Measurements from ENCODE around the gene EFCAB9.
"Not testable (repeated sequence)": the region's sequence is repeated elsewhere in the genome, so short reads cannot be mapped to it uniquely, and the experiment has no call there.

Gene EFCAB9

DNA sequence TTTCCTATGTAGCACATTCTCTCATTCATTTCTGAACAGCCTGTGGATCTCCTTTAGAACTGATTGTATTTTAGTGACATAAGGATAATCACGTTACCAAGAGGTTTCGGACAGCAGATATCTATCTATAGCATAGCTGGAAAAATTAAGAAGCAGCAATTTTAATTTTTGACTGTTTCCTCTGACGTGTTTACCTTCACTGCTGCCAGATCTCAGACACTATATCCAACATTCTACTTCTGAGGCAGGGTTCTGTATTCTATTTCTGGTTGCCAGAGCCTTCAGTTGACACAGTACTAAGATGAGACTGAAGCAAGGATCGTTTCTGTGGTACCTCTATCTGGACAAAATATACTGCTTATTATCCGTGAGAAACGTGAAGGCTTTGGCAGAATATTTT, at the start of gene EFCAB9:
Gene EFCAB9 (plus strand): TSS at position 301 of the 400 bp plus-strand sequence. CDS start 1 bp downstream, at position 302.
- DNase-seq: no peak

DNA sequence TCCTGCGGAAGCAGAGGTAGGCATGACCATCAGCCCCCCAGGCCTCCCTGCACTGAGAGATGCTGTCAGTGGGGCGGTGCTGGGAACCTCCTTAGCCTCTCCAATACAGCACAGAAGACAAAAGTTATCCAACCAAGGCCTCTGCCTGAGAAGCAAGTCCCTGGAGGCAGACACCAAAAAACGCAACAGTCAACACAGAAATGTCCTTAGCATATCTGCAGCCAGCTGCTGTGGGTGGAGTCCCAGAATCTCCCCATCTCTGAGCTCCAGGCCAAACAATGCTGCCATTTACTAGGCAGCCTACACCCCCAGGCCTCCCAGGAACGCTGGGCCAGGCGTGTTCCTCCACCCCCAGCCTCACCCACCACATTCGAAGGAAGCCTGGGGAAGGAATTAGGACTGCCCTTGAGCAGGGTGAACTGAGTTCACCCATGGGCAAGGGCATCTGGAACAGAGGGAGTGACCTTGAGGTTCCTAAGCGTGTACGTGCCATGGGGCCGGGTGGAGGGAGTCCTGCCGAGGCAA, 49.6 kb upstream of the EFCAB9 start:
- DNase-seq: no peak

DNA sequence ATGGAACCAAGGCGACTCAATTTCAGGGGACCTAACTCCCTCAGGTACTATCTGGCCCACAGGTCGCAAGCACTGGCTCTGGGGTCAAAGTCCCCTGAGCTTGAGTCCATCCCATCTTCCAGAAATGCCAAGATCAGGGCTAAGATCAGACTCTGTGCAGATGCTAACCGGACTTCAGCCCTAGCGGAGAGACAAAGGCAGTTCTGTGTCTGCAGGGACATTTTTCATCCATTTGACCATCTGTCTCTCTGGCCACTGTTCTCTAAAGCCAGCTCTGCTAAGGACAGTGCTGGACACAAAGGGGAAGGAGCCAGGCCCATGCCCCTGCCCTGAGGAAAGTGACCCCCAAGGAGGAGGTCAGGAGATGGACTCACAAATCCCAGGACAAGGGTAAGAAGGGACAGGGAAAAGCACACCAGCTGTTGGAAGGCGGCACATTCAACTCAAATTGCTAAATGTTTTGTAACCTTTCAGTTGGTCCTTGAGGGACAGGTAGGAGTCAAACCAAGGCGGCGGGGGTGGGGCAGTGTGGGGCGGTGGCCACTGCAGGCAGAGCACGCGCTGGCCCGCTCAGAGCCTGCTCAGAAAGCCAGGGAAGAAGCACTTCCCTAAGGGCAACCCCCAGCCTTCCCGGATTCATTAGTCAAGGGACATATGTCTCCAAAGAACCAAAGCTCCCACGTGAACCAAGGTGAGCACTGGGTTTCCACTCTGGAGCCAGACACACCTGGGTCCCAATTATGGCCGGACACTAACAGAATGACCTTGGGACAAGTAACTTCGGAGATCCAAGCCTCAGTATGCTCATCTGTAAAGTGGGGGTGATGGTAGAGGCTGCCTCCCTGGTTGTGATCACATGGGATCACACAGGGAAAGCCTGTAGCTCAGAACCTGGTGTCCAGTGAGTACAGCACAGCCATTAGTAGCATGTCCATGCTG, 48.8 kb upstream of the EFCAB9 start:
- DNase-seq: no peak

DNA sequence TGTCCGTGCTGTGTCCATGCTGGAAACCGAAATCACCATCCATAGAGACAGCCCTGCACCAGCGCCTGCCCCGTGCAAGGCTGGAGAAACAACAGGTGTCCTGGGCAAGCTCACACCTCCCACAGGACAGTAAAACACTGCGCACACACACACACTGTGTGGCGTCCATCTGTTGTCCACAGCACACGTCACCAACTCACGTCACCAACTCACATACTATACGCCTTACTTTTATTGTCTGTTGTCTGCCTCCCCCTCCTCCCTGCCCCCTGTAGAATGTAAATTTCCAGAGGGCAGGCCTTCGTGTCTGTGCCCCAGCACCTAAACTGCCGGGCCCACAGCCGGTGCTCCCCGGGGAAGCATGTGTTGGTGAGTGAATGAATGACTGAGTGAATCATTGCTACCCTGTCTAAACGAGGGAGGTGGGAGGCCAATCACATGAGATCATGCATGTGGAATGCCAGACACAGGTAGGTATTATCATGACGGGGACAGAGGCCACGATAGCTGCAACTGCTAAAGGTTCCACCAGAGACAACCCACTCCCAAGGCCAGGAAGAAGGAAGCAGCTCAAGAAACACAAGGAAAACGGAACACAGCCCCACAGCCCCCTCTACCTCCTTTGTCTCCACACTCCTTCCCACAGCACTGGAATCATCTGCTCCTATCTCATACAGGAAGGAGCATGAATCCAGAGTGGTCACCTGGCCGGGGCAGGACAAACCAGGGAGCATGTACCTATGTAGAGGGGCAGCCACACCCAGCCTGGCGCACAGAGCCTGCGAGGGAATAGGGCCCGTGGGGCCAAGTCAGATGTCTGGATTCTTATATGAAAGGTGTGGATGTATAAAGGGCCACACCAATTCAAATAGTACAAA, 47.9 kb upstream of the EFCAB9 start:
- DNase-seq: no peak

DNA sequence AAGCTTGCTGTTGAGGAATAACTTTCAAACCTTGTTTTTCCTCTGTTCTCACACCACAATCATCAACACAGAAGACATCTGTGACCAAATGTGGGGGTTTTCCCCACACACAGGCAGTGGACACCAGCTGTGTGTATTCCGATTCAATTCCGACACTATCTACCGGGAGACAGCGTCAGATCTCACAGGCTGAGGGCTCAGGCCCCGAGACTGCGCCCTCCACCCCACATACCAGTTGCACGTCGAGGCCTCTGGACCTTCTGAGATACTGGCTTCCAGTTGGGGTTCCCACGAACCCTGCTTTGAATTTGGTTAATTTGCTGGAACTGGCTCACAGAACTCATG, 47.3 kb upstream of the EFCAB9 start:
- no peak for DNase-seq

DNA sequence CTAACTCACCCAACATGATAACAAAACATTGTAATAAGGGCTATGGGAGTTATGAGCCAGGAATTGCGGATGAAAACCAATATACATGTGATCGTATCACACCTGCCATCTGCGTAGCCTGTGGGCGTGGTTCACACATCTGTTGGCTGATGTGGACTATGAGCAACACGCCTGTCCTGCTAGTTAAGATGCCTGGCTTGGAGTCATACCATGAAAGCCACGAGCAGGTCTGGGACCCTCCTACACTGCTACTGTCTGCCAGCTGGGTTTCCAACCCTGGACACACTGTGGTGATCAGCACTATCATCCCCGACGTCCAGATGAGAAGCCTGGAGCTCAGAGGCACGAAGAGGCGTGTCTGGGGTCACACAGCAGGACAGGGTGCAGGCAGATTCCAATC, 46.1 kb upstream of the EFCAB9 start:
- no peak for DNase-seq

DNA sequence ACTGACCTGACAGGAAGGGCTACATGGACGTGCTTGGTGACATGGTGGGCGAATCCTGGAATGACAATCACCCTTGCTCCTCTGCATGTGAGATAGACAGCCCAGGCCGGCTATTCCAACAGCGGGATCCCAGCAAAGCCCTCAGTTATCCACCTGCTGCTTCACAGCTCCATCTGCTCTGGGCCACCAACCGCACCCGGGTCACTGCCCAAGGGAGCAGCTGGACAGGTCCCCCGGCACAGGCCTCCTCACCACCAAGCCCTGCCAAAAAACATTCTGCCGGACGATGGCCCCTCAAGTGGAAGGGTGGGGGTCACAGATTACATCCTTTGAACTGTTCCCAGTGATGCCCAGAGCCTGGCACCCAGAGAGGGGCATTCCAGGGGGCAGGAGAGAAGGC, 45.6 kb upstream of the EFCAB9 start:
- no peak for DNase-seq

DNA sequence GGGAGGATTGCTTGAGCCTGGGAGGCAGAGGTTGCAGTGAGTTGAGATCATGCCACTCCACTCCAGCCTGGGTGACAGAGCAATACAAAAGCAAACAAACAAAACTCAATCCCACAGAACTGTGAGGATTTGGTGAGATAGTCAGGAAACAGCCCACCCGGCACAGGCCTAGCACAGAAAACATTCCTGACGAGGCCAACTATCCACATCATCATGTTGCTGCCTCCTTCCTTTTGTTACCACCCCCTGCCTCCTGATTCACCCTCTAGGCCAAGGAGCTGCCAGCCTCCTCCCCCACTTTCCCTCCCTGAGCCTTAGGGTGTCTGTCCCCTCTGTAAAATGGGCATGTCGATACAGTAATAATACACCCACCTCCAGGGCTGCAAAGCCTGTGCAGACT, 44.9 kb upstream of the EFCAB9 start:
- no peak for DNase-seq

DNA sequence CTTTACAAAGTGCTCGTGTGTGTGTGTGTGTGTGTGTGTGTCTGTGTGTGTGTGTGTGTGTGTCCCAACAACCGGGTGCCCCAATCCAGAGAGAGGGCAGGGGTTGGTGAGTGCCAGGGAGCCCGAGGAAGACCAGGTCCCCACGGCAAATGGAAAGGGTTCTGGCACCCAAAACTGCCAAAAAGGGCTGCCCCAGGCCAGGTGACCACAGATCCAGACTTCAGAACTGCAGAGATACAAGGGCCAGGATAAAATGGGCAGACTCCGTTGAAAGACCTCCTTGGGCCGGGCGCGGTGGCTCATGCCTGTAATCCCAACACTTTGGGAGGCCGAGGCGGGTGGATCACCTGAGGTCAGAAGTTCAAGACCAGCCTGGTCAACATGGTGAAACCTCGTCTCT, 44.5 kb upstream of the EFCAB9 start:
- DNase-seq: not testable (repeated sequence)

DNA sequence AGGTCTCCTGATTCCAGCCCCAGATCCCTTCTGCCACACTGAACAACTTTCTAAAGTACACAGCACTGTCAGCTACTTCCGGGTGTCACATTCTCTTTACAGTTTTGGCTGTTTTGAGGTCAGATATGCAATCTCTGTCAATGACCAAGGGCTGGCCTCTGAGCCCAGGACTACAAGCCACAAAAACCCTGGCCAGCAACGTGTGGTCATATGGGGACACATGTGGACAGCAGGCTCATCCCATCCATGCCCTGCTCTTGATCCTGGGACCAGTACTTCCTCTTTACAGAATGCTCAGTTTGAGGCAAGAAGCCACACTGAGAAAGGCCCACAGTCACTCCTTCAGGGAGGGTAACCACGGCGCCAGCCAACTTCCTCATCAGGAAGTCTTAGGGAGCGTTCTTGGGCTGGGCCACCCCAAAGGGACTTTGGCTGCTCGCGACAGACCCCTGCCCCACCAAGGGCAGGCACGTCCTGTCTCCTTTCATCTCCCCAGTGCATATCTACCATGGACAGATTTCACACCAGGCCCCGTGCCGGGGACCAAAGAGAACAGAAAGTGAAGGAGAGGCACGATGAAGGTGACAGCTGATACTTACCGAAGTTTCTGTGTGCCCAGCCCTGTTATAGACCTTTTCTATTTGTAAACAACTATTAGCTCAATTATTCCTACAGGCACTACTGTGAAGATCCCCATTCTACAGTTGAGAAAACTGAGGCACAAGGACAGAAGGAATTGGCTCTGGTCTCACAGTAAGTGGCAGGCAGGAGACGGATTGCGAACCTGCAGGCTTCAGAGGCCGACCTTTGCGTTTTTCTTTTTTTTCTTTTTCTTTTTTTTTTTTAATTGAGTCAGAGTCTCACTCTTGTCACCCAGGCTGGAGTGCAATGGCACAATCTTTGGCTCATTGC, 43.2 kb upstream of the EFCAB9 start:
- peak; percentile 17 for DNase-seq

DNA sequence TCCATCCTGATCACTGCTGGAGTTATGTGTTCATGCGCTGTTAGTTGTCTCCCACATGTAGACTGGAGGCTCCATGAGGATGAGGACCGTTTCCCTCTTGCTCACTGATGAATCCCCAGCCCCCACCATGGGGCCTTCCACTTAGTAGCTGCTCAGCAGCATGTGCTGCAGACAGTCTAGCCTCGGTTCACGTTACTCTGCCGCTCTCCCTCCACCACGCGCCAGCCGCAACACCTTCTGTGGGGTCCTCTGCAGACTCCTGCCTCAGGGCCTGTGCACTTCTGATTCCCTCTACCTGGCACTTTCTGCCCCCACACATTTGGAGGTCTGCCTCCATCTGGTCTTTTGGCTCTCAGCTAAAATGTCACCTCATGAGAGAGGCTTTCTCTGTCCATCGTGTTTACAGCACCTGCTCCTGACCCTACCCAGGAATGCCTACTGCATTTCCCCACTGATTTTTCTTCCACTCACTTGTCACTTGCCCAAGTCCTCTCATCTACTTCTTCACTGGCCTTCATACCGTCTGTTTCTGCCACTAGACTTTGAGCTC, 42.2 kb upstream of the EFCAB9 start:
- no peak for DNase-seq

DNA sequence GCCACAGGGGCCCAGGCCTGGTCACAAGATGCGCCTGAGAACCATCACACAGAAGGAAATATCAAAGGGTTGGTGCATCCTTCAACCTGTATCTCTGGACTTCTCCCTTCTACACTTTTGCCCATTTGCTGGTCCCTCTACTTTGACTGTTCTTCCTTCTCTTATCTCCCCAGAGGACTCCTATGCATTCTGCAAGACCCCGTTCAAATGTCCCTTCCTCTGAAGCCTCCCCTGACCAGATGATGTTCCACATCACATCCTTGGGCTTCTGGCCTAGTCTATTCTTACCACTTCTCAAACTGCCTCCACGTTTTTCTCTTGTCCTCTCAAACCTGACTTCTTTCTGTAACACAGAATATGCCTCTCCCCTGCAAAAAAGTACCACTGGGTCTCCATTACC, 40.3 kb upstream of the EFCAB9 start:
- DNase-seq: no peak

DNA sequence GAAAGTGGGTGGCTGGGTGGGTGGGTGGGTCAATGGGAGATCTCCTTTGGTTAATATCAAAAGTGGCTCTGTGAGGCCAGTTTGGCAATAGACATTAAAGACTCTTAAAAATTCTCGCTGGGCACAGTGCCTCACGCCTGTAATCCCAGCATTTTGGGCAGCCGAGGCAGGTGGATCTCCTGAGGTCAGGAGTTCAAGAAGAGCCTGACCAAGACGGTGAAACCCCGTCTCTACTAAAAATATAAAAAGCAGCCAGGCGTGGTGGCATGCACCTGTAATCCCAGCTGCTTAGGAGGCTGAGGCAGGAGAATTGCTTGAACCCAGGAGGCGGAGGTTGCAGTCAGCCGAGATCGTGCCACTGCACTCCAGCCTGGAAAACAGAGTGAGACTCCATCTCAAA, 38.9 kb upstream of the EFCAB9 start:
- not testable (repeated sequence) for DNase-seq

DNA sequence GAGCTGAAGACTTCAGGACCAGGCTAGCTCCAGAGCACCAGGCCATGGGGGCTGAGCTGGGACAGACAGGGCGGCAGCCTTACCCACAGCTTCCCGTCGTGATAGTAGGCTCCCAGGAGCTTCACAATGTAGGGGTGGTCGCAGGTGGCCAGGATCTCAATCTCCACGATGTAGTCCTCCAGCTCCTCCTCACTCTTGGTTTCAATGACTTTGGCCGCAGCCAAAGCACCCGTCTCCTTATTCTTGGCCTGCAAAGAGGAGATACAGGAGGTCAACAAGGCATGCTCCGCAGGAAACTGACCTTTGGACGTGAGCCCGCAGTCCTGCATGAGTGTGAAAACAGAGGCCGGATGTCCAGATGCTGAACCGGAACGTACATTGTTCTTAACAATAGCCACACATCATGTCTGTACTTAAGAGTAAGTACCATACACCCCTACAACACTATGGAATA, 37.4 kb upstream of the EFCAB9 start:
- DNase-seq: no peak

DNA sequence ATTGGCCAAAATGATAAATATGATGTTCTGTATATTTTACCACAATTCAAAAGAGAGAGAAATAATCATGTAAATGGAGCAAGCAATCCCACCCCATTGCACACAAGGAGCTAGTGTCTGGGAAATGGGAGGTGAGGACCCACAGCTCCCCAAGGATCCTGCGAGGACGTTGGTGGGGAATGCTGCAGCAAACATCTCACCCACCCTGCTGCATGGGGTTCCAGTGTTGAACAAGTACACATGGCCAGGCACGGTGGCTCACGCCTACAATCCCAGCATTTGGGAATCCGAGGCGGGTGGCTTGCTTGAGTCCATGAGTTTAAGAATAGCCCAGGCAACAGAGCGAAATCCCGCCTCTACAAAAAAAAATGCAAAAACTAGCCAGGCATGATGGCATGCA, 35.0 kb upstream of the EFCAB9 start:
- DNase-seq: no peak

DNA sequence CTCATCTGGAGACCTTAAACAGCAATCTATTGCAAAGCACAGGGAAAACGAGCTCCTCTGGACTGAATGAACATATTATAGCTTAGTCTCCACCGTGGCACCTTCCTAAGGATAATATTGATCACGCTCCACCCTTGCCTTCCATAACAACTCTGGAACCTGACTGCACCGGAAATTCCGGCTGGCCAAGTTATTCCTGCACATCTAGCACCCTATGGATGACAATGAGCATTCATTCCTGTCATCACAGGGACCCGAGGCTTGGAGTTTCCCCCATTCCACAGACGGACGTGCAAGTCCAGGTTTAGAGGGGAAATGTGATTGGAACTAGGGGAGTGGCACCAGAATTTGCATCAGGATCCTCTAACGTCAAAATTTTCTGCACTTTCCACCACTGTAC, 33.5 kb upstream of the EFCAB9 start:
- no peak for DNase-seq

DNA sequence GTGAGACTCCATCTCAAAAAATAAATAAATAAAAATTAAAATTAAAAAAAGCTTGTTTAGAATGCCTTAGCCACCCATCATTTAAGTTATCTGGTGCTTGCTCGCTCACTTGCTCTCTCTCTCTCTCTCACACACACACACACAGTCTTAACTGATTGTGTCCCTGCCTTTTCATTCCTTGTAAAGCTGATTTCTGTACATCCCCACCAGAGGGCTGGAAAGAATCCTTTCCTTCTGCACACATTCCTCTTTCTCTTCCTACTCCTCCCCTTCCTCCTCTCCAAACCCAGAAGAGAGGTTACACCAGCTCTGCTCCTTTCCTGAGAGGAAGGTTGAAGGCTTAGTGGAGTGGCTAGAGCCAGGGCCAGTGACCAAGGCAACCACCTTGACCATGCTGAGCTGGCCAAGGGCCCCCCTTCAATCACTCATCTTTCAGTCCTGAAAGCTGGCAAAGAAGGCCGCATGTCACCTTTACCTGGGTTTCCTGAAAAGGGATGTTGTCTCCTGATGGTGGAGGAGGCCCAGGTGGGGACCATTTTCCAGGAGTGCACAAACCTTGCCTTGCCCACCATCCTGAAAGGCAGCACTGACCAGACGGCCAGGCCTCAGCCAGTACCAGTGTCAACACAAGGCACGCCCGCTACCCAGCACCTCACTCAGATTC, 31.5 kb upstream of the EFCAB9 start:
- DNase-seq: no peak

DNA sequence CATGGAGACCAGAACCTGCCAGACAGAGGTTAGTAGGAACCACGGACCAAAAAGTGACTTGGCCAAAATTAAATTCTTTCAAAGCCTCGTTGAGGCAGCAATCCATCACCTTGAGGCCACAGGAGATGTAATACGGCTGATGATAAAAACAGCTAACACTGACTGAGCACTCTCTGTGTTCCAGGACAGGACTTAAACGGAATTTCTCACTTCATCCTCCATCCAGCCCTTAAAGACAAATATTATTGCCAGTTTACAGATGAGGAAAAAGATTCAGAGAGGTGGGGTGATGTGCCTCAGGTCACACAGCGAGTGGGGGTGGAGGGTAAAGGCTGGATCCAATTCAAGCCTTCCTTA, 31.0 kb upstream of the EFCAB9 start:
- DNase-seq: no peak

DNA sequence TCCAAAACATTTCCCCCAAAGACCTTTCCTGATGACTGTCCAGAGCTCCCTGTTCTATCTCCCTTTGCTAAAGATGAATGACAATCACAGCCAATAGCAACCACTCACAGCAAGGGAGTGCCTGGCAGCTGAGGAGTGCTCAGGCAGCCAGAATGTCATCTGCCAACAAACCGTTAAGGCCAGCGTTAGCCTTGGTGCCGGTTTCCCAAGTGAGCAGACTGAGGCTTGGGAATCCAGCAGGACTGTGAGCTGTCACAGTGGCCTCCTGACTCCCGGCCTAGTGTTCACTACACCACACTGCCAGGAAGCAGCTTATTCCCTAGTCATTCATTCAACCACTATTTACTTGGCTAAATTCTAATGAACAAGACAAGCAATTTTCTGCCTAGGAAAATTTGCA, 30.6 kb upstream of the EFCAB9 start:
- DNase-seq: no peak

DNA sequence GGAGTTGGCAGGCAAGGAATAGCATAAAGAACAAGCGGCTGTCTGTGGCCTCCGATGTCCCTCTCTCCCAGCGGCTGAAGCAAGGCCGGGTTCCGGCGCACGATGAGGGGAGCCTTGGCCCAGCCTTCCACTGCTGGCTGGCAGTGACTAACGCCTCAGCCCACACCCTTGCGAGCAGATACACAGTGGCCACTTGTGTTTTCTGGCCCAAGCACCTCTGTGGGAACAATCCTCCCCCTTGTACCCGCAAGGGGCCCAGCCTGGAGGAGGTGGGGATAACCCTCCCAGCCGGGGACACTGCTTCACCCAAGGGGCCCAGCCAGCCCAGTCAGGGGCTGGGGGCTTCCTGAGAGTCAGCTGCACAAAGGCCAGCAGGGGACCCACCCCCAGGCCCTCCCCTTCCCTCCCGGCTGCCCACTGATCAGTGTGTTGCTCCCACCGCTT, 29.2 kb upstream of the EFCAB9 start:
- no peak for DNase-seq

DNA sequence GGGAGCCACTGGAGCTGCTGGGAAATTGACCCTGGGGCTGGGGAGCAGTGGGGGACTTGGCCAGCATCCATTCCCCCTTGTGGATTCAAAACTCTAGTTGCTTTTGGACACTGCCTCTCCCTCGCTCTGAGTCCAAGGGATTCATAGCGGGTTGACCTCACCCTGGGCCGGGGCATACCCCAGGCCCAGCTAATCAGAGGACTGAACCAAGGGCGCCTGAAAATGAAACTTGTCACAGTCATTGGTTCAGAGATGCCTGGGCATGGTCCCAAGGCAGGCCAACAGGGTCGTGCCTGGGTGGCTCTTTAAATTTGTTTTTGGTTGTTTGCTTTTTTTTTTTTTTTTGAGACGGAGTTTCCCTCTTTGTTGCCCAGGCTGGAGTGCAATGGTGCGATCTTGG, 28.5 kb upstream of the EFCAB9 start:
- no peak for DNase-seq

Measured in stimulated activated CD4-positive, alpha-beta T cell treated with anti-CD3 and anti-CD28 coated beads, Interleukin-4, amount 100 ng/mL, for 24 hours (primary cell).